Stimulated activated CD4-positive, alpha-beta T cell treated with anti-CD3 and anti-CD28 coated beads, Interleukin-4, amount 100 ng/mL, for 1 hour (primary cell): Measurements from ENCODE around the gene LAMTOR1.

Experiments
- DNase-seq: peaks from one replicate; pipeline ENCODE4 v3.0.0-alpha.2; 2020

LAMTOR1 gene

DNA sequence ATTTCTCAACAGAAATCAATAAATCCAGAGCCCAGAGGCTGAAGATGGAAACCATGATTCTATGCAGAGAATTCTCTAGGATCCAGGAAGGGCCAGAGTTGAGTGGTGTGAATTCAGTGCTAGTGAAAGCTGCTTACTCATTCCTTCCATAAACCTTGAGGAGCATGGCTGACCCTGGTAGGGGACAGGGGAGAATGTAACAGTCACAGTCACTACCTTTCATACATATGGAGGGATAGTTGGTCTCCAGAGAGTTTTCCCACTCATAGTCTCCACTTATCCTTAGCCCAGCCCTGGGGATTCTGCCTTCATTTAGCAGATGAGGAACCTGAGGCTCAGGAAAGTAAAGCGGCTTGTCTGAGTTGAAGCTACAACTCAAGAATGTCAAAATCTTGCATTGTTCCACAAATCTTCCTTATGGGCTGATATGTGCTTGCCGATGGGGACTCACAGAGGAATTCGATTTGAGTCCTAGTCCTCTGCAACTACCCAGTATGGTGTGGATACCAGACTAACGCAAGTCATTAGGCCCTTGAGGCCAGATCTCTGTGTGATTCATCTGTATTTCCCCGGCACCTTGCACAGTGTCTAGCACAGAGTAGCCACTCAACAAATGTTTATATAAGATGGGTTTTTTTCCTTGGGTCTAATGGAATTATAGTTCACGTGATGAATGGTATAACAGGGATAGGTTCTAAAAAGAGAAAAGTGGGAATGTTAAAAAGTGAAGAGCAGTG is 13.1 kb upstream of the LAMTOR1 start:
- no peak for DNase-seq

DNA sequence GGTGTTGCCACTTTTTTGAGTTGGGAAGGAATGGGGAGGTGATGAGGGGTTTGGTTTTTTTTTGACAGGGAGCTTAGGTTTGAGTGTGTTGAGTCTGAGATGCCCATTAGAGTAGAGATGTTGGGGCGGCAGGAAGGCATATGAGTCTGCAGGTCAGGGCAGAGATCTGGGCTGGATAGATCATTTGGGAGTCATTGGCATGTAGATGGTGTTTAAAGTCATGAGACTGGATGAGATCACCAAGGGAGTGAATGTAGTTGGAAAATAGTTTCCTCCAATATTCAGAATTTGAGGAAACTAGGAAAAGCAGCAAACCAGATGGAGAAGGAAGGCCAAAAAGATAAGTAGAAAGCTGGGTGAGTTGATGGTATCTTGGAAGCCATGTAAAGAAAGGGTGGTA is 11.5 kb upstream of the LAMTOR1 start:
- DNase-seq: no peak

DNA sequence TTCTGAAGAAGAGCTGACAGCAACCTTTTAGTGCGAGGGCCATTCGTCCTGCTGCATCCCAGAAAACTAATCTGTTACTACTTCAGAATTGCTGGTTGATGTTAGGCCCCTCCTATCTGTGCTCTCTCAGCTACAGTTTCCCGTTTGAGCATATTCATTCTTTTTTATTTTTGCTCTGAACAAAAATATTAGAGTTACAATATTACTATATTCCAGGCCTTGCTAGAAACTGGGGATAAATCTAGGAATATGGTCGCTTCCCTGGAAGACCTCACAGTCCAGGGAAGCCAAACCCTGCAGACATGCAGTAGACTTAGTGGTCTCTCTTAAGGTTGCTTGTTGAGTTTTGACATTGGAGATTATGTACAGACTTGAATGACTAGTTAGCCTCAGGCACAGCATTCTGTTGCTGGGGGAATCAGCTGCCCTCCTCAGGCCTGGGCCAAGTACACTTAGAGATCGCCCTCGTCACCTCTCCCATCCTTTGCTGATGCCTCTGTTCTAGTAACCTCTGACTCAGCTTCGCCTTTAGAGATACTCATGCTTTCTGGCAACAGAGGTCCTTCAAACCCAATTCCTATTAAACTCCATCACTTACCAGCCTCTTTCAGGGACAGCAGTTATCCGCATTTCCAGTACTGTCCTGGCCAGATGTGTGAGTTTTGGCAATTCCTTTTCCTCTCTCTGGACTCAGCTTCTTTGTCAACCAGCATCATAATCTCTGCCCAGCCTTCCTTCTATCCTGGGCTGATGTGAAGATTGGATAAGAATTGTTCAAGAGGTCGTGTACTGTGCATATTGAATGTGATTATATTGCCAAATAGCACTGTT is 10.1 kb upstream of the LAMTOR1 start:
- DNase-seq: no peak

DNA sequence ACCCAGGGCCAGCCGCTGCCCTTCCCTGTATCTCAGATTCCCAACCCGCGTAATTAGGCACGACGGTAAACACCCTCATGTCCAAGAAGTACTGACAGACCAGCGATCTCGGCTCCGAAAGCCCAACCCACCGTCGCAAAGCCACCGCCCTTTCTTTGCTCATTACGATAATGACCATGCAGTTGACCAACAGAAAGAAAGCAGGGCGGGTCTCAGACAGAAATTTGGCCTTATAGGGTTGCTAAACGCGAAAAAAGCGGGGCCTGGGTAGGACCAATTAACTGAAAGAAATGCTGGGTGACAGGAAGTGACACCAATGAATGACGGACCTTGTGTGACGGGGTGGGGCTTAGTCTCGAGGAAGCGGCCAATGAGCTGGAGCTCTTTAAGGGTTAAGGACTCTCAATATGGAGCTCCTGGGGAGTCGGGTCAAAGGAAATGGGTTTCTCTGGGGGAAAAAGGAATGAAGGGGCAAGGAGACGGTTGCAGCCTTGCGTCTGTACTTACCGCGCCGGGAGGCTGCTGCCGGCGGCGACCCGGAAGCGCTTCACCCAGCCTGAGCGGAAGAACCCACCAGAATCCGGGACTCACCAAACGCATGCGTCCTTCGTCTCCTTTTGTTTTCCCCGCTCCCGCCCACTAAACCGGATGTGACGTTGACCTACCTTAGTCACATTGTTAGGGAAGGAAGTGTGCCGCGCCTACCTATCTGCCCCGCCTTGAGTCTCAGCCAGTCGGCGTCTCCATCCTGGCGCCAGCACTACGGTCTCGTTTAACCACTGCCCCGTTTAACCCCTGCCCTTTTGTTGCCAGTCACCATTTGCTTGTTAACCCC is 9.3 kb upstream of the LAMTOR1 start, which contains the start of gene ANAPC15:
TSS of gene ANAPC15 (minus strand) at position 553 of the 835 bp plus-strand sequence. CDS start 1,419 bp downstream, outside the sequence.
- peak; percentile 97 for DNase-seq

DNA sequence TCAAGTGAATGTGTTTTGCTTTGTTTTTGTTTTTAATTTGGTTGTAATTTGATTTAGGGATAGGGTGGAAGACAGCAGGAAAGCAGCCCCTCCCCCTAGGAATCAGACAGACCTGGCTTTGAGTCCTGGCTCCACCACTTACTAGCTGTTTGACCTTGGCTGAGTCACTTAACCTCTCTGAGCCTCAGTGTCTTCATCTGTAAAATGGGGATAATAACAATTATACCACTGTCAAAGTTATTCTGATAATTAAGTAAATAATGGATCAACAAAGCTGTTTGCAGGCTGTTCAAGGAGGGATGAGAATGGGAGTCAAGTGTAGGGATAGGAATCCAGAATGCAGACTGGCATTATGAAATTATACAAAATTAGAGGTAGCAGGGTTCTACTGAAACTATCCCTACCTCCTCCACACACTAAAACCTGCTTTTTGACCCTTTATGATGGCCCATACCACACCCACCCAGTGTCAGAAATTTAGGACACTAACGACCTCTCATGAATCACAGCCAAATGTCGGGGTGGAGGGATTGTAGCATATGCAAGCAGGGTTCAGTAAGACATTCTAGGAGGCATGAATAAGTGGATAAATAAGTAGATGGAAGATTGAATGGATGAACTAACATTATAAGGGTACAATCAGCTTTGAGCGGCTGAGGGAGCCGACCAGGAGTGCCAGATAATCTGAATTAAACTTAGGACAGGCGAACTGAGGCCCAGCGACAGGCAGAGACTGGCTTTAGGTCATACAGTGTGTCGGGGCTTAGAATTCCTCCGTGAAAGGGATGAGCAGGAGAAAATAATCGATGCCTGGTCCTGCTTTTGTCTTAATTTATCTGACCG is 8.4 kb upstream of the LAMTOR1 start:
- no peak for DNase-seq

DNA sequence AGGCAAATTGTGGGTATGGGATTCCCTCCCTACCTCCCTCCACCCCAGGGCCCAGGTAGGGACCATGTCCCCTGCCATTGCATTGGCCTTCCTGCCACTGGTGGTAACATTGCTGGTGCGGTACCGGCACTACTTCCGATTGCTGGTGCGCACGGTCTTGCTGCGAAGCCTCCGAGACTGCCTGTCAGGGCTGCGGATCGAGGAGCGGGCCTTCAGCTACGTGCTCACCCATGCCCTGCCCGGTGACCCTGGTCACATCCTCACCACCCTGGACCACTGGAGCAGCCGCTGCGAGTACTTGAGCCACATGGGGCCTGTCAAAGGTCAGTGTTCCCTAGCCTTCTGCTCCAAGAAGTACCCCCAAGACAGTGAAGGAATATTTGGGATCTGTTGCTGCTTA is 2.8 kb upstream of the LAMTOR1 start, which contains the start of gene TOMT:
TSS of gene TOMT (plus strand) at position 37 of the 400 bp plus-strand sequence. CDS start at position 65, 28 bp downstream.
- no peak for DNase-seq

DNA sequence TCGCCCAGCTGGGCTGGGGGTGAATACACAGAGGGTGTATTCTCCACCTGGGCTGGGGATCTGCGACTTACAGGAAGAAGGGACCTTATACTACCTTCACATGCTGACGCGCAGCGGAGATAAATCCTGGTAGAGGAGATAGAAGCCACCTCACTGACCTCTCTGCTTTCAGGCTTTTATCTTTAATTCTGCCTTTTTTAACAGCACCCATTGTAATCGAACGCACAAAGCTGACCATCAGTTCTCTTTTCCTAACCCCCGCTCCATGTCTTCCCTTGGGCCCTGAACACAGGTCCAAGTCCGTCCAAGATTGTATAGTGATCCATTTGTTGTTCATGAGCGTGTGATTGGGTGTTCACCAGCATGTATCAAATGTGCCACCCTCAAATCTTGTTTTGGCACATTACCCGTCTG is 664 bp upstream of the LAMTOR1 start:
- DNase-seq: no peak

DNA sequence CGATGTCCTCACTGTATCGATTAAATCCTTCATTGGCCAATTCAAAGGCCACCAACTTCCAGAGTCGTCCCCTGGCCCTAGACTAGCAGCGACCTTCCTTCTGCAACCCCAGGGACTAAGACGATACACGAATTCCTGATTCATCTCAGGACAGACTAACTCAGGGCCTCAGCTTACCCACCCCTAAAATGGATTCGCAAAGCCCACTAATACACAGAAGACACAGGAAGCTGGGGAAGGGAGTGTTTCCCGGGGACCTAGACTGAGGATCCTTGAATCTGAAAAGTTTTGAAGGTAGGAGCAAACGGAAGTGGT is 509 bp downstream of the LAMTOR1 start:
- no peak for DNase-seq

DNA sequence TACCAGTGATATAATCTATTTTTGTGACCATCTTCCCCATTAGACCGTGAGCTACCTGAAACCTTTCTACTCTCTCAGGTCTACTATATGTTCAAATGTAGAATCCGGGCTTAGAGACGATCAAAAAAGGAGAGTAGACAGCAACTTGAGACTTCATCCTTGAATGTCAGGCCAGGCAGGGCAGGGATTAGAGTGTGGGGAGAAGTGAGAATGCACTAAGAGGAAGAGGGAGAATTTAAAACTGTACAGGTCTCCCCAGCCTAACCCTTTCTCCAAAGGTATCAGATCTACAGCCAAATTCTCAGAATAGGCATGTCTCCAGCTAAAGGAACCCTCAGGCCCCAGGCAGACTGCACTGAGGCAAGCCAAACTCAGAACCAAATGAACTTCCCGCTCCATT is 935 bp downstream of the LAMTOR1 start:
- no peak for DNase-seq

DNA sequence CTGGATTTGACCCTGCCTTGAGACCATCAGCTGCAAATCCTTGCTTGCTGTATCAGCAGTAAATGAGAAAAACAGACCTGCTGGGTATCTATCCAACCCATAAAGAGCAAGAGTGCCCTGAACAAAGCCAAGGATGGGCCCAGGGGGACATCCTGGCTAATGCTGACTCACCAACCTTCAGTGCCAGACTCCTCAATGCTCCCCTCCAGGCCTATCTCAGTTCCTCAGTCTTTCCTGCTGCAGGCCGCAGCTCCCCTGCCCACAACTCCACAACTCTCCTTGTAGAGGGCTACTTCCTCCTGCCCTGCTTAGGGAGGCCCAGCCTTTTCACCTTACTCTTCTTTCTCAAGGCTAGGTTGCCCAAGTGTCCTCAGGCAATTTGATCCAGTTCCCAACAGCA is 2.6 kb downstream of the LAMTOR1 start:
- no peak for DNase-seq

DNA sequence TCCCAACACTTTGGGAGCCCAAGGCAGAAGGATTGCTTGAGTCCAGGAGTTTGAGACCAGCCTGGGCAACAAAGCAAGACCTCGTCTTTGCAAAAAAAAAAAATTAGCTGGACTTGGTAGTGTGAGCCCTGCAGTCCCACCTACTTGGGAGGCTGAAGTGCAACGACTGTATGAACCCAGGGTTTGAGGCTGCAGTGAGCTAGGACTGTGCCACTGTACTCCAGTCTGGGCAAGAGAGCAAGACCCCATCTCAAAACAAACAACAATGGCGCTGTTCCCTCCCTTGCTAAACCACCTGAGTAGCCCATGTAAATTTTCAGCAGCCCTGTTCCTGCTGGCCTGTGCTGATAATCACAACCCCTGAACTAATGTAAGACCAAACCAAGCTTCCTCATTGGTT is 3.1 kb downstream of the LAMTOR1 start:
- no peak for DNase-seq

DNA sequence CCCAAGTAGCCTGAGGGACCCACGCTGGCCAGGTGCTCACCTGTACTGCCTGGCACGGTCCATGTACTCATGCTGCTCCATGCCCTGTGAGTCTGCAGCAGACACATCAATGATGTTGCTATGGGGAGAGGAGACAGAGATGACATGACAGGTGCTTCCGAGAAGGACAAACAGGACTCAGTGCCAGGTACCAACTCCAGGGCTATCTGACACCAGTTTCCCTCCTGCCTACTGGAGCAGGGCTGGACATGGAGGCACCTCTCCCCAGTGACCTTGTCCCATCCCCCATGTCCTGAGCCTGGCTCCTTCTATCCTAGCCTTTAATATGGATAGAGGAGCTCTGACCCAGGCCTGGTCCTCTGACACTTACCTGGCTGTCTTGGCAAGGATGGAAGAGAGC is 4.4 kb downstream of the LAMTOR1 start:
- no peak for DNase-seq

DNA sequence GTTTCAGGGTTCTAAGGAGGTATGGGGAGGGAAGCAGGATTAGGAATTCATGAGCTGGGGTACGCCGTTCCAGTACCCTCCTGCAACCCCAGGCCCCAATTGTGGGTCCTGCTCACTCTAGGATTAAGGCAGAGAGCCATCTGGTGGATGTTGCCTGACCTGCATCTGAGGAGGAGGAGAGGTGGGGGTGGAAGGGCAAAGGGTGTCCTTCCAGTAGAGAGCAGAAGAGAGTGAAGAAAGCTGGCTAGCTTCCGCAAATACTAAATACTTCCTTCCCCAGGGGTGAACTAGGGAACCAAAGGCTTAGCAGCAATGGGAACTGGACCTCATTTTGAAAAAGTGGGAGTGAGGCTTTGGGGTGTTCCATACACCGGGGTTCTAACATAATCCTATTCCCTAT is 11.8 kb downstream of the LAMTOR1 start:
- peak; percentile 69 for DNase-seq

DNA sequence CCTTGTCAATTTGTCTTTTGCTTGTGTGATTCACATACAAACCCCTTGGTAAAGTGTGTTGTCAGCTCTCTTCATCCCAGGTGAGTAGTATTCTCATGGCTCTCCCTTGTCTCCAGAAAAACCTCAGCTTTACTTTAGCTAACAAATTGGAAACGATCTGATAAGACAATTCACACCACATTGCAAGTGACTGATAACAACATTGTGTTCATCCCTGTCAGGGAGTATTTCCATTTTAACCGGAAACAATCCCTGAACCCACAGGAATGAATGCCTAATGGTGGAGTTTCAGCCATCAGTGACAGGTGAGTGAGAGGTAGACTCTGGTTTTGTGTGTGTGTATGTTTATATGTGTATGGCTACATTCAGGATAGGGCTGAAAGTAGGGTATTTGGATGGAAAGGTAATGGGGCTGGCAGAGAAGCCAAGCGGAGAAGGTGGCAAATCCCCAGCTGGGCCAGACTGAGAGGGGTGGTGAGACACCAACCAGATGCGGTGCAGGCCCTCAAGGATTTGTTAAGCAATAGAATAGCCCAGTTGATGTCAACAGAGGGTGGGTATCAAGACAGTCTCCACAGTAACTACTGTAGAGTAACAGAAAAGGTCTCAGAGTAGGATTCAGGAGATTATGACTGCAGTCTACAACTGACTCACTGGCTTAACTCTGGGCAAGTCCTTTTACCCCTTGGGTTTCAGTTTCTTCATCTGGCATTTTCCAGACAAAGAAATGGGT is 14.9 kb downstream of the LAMTOR1 start:
- DNase-seq: no peak

DNA sequence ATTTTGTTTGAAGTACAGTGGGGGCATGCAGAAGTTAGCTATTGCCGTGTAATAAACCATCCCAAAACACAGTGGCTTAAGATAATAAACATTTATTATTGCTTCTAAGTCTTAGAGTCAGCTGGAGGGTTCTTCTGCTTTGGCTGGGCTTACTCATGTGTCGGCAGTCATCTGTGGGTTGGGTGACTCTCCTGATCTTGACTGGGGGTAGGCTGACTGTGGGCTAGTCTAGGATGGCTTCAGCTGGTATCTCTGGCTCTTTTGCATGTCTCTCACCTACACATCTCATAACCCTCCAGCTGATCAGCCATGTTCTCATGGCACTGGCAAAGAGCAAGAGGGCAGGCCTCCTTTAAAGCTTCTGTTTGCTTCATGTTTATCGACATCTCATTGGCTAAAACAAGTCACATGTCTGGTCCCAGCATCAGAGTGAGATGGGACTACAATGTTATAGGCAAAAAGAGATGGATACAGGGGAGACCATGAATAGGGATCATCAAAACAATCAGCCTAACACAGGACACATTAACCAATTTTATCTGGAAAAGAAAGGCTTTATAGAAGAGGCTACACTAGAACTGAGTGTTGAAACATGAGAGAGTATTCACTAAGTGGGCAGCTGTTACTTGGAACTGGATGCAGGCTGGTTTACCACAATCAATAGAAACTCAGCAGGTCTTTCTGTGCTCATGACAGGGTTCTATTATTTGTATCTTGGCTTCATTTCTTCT is 17.3 kb downstream of the LAMTOR1 start:
- DNase-seq: no peak

DNA sequence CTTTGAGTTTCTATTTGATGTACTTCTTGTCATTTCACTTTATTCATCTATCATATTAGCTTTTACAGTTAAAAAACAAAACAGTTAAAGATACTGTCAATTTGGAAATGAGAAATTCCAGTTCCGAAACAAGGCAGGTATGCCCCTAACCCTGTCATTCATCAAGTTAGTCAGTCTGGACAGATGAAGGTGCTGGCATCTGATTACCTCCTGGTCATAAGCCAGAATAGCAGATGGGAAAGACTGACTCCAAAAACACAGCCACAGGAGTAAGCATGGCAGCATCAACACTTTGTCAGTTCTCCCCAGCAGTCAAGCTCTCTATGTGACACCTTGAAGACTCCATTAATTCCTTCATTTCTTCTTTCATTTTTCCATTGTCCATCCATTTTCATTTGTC is 18.1 kb downstream of the LAMTOR1 start:
- DNase-seq: no peak

DNA sequence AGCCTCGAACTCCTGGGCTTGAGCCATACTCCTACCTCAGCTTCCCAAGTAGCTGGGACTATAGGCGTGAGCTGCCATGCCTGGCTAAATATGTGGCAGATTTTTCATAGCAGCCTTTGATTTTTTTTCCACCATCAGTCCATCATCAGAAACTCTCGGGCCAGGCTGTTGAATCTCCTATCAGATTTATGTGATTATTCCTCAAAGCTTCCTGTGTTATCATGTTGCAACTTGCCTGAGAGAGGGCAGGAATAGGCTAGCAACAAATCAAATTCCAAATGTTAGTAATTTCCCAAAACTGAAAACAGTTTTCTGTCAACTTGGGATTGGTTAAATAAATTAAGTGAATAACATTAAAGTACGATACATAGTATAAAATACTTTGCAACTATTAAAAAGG is 19.0 kb downstream of the LAMTOR1 start:
- no peak for DNase-seq

DNA sequence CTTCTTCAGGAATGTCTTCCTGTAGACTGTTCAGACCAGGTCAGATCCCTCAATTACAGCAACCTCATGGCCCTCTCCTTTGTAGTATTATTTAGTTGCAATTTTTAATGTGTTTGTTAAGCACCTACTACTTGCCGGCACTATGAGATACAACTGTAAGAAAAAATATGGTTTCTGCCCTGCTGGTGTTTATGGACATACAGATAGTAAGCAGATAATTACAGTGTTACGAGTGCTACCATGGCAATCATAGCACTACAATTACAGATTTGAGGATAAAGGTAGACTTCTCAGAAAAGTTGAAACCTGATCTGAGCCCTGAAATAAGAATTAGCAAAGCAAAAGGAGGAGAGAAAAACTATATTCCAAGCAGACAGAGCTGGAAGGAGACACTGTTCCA is 19.7 kb downstream of the LAMTOR1 start:
- no peak for DNase-seq

DNA sequence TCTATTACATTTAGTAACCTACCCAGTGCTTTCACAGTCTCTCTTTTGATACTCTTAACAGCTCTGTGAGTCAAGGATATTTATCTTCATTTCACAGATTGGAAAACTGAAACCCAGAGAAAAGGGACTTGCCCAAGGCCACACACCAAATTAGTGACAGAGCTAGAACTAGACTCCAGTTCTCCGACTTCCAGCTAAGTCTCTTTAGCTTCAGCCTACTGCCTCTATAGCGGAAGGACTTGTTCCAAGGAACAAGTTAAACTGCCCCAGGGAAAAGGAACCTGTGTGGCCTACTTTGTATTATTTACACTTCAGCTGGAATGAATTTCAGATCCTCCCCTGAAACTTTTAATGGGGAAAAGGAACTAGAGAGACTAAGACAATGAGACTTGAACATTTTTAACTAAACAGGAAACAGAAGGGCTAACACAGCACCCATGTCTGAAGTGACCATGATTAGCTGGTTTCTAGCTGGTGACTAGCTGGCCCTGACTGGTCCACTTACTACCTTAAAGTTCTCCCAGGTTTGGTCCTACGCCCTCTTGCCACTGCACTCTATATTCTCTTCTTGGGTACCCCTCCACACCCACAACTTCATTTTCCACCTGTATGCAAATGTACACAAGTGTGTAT is 21.2 kb downstream of the LAMTOR1 start:
- DNase-seq: no peak

DNA sequence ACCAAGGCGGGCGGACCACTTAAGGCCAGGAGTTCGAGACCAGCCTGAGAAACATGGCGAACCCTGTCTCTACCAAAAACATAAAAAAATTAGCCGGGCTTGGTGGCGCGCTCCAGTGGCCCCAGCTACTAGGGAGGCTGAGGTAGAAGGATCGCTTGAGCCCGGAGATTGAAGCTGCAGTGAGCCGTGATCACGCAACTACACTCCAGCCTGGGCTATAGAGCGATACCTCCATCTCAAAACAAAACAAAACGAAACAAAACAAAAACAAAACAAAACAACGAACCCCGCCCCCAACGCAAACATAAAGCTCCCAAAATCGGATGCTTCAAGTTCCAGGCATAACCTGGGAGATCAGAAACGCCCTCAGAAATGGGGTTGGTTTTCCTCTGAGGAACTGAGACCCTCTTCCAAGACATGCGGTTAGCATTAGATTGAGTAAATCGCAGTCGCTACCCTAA is 21.9 kb downstream of the LAMTOR1 start:
- DNase-seq: no peak
